NCI-H526 (cell line): ENCODE measurements around the gene PERM1.
"Not testable (repeated sequence)": the region's sequence is repeated elsewhere in the genome, so short reads cannot be mapped to it uniquely, and the experiment has no call there.

Source experiments
- DNase-seq, 2 experiments: peaks; one replicate each; lab custom pipeline; 2025; lab: John Stamatoyannopoulos, UW

The PERM1 gene

DNA sequence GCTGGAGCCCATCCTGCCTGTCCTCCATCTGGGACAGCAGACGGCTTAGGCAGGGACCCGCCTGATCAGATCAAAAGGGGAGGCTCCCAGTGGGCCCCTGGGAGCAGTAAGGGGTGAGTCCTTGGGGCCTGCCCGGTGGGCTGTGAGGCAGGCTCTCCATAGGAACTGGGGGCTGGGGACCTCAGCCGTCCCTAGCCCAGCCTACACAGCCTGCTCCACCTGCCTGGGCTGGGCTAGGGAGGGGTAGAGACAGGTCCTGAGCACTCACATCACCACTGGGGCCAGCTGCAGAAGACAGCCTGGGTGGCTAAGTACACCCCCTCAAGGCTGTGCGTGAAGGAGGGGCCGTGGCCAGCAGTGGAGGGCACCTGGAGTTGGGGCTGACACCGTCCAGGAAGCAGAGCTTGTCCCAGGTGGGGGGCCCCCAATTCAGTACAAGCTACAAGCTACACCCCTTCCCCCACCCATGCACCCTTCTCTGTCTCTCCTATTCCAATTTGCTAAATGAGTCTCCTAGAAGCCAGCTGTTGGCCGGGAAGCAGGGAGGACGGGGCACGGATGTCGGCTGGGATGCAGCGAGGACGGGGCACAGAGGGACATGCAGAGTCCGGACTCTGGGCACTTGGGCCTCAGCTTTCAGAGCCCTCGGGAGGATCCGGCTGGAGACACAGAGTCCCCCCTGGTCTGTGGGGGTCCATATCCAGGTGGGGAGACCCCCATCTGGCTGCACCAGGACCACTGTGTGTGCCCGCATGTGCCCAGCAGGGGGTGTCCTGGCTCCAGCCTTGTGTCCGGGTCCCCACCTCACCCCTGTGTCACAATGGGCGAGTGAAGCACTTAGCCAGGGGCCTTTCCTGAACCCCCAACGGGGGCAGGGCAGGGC is 33.1 kb upstream of the PERM1 start:
- no peak for DNase-seq

DNA sequence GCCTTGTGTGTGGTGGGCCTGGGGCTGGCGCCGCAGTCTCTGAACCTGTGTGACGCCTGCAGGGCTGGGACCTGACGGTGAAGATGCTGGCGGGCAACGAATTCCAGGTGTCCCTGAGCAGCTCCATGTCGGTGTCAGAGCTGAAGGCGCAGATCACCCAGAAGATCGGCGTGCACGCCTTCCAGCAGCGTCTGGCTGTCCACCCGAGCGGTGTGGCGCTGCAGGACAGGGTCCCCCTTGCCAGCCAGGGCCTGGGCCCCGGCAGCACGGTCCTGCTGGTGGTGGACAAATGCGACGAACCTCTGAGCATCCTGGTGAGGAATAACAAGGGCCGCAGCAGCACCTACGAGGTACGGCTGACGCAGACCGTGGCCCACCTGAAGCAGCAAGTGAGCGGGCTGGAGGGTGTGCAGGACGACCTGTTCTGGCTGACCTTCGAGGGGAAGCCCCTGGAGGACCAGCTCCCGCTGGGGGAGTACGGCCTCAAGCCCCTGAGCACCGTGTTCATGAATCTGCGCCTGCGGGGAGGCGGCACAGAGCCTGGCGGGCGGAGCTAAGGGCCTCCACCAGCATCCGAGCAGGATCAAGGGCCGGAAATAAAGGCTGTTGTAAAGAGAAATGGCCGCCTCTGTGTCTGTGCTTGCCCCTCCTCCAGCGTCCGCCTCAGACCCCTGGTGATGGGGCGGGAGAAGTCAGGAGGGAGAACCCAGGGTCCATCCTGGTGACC is 32.2 kb upstream of the PERM1 start:
- DNase-seq: peak in 1 of 2 experiments; percentile 60

DNA sequence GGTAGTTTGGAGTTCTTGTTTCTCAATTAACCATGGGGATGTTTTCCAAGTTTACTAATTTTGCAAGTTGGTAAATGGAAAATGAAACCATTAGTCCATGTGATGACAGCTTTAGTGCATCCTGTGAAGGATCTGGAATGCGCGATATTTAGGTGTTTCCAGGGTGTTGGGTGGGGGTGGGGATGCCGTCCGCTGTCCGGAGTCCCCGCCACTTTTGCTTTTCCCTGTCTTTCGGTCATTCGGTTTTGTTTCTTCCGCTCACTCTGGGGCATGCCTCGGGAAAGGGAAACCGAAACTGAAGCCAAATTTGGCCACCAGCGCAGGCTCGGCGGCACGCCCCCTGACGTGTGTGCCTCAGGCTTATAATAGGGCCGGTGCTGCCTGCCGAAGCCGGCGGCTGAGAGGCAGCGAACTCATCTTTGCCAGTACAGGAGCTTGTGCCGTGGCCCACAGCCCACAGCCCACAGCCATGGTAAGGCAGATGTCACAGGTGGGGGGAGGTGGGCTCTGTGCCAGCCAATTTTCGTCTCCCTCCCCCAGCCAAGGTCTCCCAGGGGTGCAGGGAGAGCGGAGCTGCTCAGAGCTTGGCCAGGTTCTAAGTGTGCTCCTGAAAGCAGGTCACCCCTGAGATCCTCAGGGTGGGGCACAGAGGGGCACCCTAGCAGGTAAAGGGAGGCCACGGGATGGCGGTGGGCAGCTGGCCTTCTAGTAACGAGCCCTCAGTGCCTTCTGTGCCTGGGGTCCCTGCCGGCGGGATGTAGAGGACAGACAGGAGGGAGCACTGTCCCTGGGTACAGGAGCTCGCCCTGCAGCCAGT is 31.4 kb upstream of the PERM1 start, which contains the start of gene ISG15:
Gene ISG15, plus strand, starts transcription at position 393 of the 817 bp plus-strand sequence. Its CDS starts 77 bp downstream, at position 470.
- DNase-seq: peak in 1 of 2 experiments; percentile 87

DNA sequence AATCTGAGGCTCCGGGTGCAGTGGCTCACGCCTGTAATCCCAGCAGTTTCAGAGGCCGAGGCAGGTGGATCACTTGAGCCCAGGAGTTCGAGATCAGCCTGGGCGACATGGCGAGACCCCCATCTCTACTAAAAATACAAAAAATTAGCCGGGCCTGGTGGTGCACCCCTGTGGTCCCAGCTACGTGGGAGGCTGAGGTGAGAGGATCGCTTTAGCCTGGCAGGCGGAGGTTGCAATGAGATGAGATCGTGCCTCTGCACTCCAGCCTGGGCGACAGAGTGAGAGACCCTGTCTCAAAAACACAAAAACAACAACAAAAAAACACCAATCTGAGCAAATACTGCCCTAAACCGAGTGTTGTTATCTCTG is 30.8 kb upstream of the PERM1 start:
- not testable (repeated sequence) for DNase-seq

DNA sequence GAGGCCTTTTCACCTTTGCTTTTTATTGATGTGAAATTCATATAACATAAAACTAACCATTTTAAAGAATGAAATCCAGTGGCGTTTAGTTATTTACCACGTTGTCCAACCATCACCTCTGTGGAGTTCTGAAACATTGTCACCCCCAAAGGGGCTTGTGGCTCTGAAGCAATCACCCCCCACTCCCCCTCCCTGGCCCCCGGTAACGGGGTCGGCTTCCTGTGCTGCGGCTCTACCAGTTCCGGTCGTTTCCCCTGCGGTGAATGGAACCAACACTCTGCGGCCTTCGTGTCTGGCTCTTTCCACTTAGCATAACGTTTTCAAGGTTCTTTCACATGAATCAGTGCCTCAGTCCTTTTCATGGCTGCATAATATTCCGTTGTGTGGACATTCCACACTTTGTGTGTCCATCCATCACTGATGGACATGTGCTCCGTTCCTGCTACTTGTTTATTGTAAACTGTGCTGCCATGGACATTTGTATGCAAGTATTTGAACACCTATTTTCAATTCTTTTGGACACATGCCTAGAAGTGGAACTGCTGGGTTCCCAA is 29.6 kb upstream of the PERM1 start:
- DNase-seq: no peak

DNA sequence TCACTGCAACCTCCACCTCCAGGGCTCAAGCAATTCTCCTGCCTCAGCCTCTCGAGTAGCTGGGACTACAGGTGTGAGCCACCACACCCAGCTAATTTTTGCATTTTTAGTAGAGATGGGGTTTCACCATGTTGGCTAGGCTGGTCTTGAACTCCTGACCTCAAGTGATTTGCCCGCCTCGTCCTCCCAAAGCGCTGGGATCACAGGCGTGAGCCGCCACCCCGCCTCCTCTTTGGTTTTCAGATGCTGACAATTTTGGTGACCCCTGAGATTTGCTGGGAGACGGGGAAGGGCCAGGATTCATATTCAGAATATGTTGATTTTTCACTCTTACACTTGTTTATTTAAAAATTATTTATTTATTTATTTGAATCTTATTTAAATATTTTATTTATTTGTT is 28.2 kb upstream of the PERM1 start:
- not testable (repeated sequence) for DNase-seq

DNA sequence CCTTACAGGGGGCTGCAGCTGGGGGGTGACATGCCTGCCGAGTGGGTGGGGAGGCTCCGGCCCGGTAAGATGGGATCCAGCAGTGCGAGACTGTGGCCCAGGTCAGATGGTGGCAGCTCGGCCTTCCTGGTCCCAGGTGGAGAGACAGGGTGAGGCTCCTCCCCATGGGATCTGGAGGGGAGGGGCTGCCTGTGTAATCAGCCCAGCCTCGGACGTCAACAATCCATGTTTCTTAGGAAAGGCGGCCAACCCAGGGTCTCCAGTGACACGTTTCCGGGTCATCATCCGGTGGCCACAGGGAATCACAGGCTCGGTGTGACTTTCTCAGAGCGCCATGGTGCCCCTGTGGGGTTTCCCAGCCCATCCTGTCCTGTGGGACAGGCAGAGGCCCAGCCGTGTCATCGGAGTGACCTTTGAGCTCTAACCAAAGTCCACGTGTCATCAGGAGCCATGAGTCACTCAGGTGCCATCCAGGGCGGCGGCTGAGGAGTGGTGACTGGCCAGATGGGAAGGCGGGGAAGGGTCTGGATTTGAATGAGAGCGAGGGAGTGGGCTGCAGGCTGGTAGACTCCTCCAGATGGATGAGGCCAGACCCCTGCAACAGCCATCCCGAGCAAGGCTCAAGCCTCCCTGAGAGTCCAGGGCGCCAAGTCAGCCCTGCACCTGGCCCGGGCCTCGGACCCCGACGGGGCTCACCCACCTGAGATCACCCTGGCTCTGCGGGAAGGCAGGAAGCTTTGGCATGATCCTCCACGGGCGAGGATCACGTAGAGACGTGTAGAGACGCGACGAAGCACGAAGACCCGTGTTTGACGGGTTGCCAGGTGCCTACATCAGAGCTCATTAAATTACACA is 24.6 kb upstream of the PERM1 start:
- DNase-seq: no peak

DNA sequence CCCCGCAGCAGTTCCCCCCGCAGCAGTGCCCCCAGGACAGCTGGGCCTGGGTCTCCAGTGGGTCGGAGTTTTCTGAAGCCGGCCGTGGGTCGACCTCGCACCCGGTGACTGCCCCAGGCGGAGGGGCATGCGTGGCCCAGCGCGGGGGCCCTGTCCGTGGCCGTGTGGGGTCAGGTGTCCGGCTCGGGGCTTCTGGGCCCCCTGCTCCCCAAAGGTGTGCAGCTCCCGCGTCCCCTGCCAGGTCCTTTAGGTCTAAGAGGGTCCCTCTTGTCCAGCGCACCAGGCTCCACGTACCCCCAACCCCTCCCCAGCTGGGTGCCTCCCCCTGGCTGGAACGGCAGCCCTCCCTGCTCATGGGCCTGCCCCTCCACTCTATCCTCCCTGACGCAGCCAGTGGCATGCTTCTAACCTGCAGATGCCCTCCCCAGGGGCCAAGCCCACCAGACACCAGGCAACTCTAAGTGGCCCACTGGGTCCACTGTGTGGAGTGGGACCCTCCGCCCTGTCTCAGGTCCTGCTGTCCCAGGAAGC is 23.9 kb upstream of the PERM1 start:
- DNase-seq: no peak

DNA sequence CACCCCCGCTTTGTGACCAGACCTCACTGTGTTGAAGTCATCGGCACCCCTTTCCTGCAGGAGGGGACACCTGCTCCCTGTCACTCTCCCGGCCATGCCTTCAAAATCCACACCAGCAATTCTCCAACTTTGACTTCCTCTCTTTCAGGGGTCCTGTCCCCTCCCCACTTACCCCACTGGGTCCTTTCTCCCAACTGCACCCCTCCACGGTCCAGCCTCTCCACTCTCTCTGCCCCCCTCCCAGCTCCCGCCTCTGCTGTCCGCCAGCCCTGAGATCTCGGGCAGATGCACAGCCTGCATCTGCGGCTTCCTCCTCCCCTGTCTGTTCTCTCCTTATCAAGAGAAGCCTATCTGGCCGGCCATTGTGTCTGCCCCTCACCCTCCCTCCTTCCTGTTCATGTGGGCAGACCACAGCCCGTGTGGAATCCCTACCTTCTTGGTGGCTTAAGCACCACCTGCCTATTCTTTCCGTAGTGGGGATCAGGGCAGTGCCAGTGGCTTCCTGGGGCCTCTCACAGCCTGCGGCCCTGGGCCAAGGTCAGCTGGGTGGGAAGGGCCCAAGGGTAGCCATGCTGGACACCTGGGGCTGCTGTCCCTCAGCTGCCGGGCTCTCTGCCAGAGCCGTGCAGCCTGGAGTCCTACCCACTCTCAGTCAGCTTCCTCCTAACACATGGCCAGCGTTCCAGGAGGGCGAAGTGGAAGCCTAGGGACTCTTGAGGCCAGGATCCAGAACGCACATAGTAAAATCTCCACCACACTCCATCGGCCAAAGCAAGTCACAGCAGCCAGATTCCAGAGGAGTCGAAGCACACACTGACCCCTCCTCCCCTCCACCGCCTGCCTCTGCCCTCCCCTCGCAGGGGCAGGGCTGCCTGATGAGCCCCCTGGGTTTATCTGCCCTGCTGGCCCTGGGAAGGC is 23.1 kb upstream of the PERM1 start:
- no peak for DNase-seq

DNA sequence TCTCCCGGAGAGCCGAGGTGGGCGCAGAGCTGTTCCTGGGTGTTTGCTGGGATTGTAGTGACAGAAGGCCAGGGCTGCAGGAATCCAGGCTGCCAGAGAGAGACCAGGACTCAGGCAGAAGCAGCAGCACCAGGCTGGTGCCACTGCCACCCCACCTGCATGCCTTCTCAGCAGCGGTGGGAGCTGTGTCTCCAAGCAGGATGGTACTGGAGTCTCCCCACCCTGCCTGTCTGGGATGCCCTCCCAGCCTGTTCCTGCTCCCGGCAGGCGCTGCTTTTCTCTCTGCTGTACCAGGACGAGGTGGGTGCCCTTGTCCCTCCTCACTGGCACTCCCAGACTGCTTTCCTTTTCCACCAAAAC is 22.5 kb upstream of the PERM1 start:
- DNase-seq: no peak

DNA sequence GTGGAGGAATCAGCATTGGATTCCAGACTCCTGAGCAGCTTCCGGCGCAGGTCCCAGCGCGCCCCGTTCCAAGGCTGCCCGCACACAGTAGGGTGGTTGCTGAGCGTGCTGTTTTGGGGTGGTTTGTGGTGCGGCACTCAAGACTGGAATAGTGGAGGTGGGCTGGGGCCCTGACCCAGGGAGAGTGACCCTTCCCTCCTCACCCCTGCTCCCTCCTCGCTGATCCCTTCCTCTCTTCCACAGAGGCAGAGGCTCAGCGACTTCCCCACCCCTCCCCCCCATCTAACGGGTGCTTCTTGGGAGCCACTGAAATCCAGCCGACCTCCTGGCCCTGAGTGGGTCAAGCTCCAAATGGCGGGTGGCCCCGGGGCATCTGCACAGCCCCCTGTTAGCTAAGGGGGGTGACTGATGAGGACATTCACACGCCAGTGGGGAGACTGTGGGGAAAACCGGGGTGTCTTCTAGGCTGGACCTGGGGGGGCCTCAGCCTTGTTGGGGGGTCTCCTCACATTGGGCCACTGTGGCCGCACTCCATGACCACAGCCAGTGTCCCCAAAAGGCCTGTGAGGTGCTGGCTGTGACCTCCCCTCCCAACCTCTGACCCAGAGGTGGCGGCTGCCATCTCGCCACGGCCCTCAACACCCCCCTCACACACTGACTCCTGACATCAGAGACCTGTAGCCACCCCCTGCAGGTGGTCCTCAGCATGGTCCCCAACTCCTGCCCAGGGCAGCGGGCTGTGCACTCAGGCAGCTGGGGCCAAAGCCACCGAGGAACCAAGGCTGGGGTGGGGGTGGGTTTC is 21.9 kb upstream of the PERM1 start:
- no peak for DNase-seq

DNA sequence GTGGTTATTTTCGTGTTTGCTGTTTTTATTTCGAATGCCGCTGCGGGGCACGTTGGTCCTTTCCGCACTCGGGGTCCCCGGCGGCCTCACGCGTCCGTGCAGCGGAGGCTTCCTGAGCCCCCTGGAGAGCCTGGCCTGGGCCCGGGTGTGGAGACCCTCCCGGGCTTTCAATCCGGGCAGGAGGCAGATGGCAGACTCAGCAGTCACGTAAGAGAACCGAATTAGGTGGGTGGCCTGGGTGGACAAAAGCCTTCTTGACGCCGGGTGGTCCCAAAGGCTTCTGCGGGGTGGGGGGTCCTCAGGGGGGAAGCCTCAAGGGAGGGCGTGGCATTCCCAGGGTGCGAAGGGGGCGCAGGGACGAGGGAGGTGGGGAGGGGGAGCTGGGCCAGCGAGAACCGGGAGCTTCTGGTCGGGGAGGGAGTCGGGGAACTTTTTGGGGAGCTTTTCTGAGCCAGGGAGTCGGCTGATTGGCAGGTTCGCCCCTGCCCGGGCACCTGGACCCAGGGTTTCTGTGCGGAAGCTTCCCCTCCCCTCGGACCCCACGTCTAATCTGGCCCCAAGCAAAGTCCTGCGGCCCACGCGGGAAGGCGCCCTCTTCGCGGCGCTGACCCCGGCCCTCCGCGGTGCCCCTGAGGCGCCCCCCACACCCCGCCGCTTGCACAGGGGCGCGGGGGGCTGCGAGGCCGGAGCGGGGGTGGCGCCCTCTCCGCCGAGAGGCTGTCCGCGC is 19.3 kb upstream of the PERM1 start:
- no peak for DNase-seq

DNA sequence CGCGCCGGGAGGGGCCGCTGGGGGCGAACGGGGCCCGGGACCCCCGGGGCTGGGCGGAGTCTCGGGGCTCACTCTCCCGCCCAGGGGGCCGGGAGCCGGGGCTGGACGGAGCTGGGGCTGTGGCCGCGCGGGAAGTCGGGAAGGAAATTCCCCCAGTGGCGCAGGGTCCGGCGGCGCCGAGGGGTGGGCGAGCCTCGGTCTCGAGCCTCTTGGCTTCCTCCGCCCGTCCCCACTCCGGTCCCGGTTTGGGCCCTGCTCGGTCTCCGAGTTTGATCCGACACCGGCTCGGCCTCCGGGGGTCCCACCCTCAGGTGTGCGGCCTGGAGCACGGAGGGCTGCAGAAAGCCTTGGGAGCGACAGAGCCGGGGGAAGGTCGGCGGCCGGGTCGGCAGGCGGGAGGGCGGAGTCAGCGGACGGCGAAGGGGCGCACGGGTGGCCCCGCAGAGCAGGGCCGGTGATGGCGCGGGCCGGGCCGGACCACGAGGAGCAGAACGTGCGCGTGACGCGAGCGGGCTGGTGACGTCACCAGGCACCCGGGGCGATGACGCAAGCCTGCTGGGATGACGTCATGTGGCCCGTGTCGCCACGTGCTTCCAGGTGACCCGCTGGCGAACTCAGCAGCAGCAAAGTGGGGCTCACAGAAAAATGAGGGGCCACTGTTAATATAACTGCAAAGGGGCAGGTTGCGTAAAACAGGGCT is 18.6 kb upstream of the PERM1 start:
- peak in 1 of 2 experiments; percentile 89 for DNase-seq

DNA sequence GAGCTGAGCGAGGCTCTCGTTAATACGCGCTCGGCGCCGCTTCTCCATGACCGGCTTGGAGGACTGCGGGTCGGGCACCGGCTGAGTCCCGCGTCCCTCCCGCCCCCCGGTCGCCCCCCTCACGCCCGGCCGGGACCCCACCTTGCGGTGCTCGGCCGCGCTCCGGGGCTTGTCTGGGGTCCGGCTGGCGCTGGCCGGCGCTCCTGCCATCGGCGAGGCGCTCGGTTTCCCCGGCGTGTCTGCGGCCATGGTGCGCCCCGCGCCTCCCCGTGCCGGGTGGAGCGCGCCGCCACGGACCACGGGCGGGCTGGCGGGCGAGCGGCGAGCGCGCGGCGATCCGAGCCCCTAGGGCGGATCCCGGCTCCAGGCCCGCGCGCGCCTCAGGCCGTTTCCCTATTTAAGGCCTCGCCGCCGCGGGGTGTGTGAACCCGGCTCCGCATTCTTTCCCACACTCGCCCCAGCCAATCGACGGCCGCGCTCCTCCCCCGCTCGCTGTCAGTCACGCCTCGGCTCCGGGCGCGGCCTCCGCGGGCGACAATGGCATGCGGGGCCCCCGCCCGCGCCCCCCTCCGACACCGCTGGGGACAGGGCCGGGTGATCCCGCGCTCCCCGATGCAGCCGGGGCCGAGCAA is 17.9 kb upstream of the PERM1 start, which contains the start of gene HES4:
Gene HES4, minus strand, starts transcription at position 373 of the 632 bp plus-strand sequence. Its CDS starts 124 bp downstream, at position 249.
- peak; percentile 50 to 95 for DNase-seq

DNA sequence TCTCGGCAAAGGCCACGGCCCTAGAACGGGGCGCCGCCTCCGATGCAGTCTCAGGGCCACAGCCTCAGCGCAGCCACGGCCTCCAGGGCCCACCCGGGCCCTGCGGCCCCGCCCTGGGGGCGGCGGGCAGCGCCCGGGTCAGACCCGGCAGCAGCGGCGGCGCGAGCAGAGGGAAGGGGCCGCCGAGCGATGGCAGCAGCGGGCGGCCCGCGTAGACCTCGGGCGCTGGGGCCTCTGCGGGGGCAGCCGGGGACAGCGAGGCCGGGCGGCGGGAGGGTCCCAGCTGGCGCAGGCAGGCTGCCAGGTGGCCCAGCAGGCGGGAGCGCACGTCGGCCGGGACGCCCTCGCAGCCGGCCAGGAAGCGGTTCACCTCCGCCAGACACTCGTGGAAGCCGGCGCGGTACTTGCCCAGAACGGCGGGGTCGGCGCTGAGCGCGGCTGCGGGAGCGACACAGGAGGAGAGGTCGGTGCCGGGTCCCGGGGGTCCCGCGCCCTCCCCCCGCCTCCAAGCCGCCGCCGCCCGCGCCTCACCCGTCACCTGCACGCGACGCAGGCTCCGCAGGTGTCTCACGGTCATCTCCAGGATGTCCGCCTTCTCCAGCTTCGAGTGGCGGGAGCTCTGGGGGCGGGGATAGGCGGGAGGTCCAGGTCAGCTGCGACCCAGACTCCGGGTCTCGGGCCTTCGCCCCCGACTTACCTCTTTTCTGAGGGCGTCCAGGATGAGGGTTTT is 17.3 kb upstream of the PERM1 start:
- peak in 1 of 2 experiments; percentile 73 for DNase-seq

DNA sequence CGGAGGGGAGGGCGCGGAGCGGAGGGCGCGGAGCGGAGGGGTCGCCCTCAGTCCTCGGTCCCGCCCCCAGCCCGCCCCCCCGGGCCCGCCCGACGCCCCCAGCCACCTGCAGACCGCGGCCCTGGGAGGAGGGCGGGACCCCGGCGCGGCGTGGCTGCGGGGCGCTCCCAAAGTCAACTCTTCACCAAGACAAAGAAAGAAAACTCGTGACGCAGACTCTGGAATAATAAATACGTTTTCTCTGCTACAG is 16.8 kb upstream of the PERM1 start:
- DNase-seq: no peak
